Stimulated activated CD4-positive, alpha-beta T cell treated with anti-CD3 and anti-CD28 coated beads, Interleukin-15, amount 100 ng/mL, for 1 hour (primary cell): ENCODE measurements around the gene STXBP6.

Source experiments
- DNase-seq, 2 donors: peaks; one replicate each; pipeline ENCODE4 v3.0.0-alpha.2; 2020; ENCODE audit warnings: low read depth in 1 of 2, low spot score in 1 of 2

The STXBP6 gene

DNA sequence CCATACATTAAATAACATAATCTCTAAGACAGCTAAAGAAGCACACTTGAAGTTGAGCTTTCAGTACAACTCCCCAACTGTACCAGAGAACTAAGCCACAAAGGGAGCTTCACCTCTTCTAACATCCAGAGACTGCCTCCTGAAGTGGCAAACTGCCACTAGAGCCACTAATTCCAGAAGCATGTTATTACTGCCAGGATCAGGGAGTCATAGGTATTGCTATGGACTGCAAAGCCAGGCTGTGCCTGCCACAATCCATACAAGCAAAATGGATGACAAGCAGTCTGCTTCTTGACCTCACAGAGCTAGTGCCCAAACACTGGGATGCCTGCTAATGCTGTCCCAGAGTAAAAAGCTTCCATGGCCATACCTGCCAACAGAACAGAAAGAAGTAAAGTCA is 160.1 kb downstream of the STXBP6 start:
- no peak for DNase-seq

DNA sequence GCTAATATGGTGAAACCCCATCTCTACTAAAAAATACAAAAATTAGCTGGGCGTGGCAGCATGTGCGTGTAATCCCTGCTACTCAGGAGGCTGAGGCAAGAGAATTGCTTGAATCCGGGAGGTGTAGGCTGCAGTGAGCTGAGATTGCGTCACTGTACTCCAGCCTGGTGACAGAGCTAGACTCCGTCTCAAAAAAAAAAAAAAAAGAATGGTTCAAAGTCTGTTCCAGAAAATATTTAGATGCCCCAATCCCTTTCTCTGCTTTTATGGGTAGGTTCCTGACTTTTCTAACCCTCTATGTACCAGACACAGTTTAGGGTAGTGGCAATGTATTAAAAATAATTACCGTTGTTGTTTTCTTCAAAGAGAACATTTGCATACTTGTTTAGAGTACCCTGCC is 161.4 kb downstream of the STXBP6 start:
- no peak for DNase-seq

GRCh38 chr14:24887623-24888304 is 162.2 kb downstream of the STXBP6 start:
- no peak for DNase-seq

- no peak for DNase-seq
Observed at GRCh38 chr14:24885410-24885913, 164.5 kb downstream of the STXBP6 start.

DNA sequence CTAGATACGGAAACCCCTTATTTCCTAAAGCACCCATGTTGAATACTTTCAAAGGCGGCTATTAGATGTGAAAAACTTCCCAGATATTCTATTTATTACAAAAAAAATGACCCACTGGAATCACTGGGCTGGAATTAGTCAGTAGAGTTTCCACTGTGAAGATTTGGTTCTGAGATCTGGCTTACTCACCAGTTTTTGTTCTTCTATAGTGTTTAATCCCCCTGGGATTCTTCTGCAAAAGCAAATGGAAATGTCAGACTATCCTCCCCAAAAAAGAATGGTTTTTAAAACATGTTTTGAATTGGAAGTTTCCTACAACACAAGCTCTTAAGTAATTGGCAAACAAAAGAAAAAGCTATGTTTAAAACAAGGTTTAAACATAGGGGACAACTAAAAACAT is 166.4 kb downstream of the STXBP6 start:
- DNase-seq = no peak

DNA sequence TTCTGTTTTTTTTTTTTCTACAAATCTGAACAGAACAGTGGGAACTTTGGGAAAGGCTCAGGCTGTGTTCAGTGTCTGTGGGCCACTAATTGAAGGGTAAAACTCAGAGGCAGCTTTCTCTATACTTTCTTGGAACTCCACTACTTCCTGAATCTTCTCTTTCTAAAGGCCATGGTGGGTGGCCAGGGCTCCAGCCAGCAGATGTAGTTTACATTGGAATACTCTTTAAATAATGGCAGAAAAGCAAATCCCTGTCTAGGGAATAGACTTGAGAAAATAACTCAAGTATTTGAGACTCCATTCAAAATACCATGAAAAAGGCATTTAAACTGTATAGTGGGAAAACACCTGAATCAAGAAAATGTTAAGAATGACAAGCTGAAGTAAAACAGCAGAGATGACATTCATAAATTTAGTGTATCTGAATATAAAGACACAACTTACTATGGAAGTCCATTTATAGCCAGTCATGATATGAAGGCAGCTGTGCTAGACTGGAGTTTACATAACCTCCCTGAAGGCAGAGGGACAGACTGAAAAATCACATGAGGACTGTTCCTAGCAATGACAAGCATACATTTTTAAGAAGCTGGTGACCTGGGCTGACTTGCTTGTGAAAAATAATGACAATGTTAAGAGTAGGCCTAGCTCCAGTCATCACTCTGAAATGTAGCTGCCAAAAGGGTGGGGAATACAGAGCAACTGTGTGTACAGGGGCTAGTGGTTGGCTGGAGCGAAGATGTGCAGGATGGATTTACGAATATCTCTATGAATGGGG is 168.6 kb downstream of the STXBP6 start:
- DNase-seq = no peak

DNA sequence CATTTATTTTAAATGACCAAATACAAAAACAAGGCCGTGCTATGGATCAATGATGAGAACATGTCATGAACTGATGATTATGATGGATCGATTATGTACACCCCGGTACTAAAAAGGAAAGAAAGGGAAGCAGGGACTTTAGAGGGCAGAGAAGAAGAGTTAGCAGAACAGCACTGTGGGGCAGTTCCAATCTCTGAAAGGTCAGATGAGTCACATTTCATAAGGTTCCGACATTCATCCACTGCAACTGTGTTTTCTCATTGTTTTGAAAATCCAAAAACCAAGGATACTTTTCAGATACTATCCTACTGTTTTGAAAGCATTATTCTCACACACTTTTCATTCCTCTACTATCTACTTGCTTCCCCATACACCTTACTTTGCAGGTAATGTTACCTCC is 169.3 kb downstream of the STXBP6 start:
- DNase-seq = no peak

- no peak for DNase-seq
Observed at GRCh38 chr14:24879661-24880386, 170.1 kb downstream of the STXBP6 start.

DNA sequence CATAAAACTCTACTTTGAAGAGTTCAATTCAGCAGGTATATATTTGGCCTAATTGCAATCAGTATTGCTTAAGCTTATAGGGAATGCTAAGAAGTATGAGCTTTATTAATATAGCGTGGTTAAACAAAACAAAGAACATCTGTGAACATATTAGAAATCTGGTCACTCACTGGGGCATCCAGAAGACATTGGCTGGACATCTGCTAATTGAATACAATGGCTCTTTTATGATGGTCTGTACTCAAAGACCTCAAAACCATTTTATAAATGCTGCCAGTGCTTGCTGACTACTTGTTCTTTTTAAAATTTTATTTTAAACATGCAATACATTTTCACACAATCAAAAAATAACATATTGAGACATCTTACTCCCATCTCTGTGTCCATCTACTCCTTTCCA is 173.0 kb downstream of the STXBP6 start:
- DNase-seq = no peak

DNA sequence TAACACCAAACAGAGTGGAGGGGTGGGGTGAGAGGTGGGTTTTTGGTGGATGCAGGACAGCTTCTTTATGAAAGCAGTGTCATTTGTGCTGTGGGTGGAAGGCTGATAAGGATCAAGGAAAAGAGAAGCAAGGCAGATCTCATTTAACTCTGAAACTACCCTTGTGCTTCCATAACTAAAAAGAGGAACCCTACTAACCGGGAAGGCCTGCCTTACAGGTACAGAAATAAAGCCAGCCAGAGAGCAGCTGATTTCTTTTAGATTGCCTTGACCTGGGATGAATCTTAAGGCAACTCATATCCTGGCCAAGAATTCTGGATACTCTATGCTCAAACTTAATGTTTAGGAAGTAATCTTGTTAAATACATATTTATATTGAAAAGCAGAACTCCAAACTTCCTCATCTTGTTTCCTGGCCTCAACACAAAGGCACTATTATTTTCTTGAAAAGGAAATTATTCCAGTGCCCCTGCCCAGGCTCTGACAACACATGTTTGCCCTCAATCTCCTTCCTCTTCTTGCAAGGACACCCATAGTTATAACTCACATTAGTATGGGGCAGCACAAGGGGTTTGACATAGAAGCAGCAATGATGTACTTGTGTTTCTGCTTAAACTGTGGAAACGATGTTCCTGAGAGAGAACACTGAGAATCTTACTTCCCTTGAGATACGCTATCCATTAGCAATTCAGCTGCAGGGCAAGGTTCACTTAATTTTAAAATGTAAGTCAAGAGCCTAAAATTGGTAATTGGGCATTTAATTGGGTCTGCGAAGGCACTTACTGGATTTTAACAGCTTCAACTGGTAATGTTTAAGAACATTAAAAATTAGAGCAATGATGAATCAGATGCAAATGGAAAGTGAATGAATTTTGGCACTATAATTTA is 173.7 kb downstream of the STXBP6 start:
- no peak for DNase-seq

- DNase-seq = no peak
Observed at GRCh38 chr14:24875203-24875838, 174.6 kb downstream of the STXBP6 start.

DNA sequence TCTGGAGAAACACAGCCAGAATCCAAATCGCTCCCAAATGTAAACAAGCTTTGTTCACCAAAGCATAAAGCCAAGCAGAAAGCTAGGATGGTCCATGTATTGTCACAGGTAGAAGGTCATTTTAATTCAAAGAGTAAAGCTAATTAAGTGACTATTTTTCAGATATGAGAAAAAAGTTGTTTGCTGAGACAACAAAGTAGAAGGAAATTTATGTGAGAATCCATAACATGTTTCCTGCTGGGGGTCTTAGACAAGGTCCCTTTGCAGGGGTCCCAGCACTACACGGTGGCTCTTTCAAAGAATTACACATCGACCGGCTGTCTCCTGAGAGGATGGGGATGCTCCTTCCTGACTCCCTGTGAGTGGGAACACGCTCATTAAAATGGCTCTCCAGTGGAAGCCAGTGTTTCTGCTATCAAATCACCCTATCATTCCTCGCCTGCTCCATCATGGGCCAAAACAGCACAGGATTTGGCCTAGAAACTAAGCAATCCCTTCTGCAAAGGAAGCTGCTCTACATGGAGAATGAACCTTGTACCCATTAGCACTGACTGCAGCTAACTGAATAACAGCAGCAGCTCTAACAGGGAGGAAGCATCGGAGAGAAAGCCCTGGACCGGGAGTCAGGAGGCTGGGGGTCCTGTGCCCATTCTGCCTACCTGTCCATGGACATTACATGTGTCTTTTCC is 175.3 kb downstream of the STXBP6 start:
- no peak for DNase-seq

GRCh38 chr14:24873551-24873950 is 176.4 kb downstream of the STXBP6 start:
- DNase-seq = no peak

DNA sequence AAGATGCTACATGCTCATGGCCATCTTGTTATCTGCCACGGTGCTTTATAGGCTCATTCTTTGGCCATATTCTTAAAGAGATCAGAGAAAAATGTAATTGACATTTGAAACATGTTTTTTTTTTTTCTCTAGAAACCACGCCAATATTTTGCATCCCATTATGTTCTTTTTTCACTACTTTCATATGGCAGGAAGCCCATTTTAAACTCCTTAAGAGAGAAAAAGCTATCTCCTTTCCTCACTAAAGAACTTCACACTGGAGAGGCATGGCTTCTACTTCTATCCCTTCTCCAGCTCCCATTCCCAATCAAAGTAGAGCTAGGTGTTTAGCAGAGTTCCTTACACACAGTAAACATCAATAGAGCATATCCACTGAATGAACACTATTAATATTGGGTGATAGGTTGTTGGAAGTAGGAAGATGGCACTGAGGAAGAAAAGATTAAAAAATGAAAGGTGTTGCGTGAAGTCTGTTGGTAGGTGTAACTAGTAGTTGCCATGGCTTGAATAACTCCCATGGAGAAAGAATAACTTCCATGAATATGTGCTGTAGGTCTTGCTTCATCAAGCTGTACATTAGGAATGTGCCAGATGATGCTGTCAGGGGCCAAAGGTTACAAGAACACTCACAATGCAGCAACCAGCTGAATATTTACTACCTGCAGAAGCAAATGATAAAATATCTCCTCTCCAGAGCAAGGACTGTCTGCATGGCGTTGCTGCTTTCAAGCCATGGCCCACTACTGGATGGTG is 178.8 kb downstream of the STXBP6 start:
- no peak for DNase-seq

DNA sequence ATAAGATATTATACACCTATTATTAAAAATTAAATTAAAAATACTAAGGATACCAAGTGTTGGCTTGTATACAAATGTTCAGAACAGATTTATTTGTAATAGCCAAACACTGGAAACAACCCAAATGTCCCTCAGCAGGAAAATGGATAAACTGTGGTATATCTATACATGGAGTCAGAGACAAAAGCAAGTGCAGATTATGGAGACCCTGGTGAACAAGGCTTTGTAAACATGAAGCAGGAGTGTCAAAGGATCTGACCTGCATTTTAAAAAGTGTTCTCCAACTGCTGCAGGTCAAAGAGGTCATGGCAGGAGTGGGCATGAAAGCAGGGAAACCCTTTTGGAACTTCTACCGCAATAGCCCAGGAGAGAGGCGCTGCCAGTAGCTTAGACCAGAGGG is 181.6 kb downstream of the STXBP6 start:
- DNase-seq = no peak

GRCh38 chr14:24866067-24866639 is 183.8 kb downstream of the STXBP6 start:
- no peak for DNase-seq

GRCh38 chr14:24863968-24864684 is 185.8 kb downstream of the STXBP6 start:
- DNase-seq = no peak

DNA sequence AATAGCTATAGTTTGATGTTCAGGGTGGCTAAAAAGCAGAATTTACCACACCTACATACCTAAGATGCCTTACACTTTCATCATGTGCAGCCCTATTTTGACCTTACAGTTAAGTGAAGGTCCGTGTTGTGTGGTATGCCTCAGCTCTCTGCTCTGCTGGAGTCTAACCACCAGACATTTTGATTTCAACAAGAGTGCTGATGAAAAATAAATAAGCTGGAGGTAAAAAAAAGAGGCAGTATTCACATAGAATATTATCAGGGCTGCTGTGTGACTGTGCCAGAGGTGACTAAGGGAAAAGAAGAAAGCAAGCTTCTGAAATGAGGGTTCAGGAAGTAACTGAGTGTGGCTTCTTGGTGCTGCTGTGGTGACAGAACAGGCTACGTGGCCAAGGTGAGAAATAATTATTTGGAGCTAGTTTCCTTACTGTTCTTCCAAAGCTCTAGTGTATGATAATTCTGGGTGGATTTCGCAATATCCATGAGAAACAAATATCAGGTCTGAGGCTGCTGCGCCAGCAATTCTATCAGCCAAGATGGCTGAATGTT is 188.8 kb downstream of the STXBP6 start:
- no peak for DNase-seq
